Measurements from ENCODE around the gene ST7. TPM values are rescaled to one million over a fixed set of nuclear protein-coding genes. Genes with fewer than 3 reads are reported as not detected.

Gene ST7
- total RNA-seq, 4 donors from 2014 or later = 7.2 to 47.9 (median 19.1) TPM

DNA sequence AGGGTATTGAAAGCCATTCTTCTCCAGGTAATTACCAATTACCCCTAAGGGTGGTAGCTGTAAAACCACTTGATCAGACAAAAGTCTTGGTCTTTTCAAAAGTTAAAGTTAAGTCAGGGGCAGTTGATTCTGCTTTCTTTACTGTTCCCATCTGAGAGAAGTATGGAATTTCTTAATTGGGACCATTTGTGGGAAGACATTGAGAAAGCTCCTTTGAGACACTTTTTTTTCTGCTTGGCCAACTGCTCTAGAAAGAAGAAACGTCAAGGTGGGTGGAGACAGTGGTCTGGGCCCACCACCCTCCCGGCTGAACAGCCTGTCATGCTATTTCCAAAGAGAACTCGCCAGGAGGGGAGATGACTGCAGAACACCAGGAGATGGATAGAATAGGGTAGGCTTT lies 324.3 kb downstream of the ST7 start:
- no peak for DNase-seq
- in situ Hi-C loops (cut with MboI; ENCODE audit: low pct_ligation_motif_present in 1 of 4, low pct_unique_long_range_greater_than_20kb in 1 of 4, low sequenced_read_pairs in 3 of 4) = no loop called here
- Histone ChIP-seq H3K27ac (no peak overlapping the region), H3K4me3 (no peak overlapping the region), H3K36me3 (no peaks in the 10 kb centered on the region), H3K27me3 (peaks cover 5% of the 10 kb centered on the region), H3K4me1 (no peaks in the 10 kb centered on the region), H3K9me3 (no peaks in the 10 kb centered on the region)
- intact Hi-C loops (cut with DNase I; ENCODE audit: low total_unique reads) = no loop called here
- TF ChIP-seq, protein P1, sequence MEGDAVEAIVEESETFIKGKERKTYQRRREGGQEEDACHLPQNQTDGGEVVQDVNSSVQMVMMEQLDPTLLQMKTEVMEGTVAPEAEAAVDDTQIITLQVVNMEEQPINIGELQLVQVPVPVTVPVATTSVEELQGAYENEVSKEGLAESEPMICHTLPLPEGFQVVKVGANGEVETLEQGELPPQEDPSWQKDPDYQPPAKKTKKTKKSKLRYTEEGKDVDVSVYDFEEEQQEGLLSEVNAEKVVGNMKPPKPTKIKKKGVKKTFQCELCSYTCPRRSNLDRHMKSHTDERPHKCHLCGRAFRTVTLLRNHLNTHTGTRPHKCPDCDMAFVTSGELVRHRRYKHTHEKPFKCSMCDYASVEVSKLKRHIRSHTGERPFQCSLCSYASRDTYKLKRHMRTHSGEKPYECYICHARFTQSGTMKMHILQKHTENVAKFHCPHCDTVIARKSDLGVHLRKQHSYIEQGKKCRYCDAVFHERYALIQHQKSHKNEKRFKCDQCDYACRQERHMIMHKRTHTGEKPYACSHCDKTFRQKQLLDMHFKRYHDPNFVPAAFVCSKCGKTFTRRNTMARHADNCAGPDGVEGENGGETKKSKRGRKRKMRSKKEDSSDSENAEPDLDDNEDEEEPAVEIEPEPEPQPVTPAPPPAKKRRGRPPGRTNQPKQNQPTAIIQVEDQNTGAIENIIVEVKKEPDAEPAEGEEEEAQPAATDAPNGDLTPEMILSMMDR (IDR thresholded peaks at IDR 0.05) = no peak
- TF ChIP-seq POLR2AphosphoS5 (IDR thresholded peaks at IDR 0.05) = no peak
- no peak for TF ChIP-seq POLR2A (IDR thresholded peaks at IDR 0.05)
- no peak for TF ChIP-seq EP300 (IDR thresholded peaks at IDR 0.05; ENCODE audit: low read depth)
- WGBS, 2 donors (ENCODE audit: low coverage in 1 of 2) = 58 to 80% methylated on average over 2 to 3 of the region's 3 CpGs

DNA sequence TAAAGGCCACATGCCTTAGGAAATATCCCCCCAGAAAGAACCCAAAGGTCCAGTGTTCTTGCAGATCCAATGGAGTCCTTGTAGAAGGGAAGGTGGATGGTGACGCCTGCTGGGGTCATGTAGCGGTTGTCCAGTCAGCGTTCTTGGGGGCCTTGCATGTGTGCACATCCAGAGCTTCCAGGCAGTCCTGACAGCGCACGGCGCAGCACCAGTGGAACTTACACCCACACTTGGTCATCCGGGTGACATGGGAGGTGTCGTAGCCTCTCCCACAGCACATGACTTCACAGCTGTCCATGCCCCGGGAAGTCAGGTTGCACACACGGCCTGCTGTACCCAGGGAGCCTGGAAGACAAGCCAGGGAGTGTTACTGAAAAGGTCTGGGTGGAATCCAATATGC lies 324.7 kb downstream of the ST7 start:
- intact Hi-C loops (cut with DNase I; ENCODE audit: low total_unique reads) (no loop called here), in situ Hi-C loops (cut with MboI; ENCODE audit: low pct_ligation_motif_present in 1 of 4, low pct_unique_long_range_greater_than_20kb in 1 of 4, low sequenced_read_pairs in 3 of 4) (no loop called here)
- H3K36me3 ChIP-seq = no peaks in the 10 kb centered on the region
- no peak overlapping the region for H3K27ac ChIP-seq
- no peak for DNase-seq
- no peak overlapping the region for H3K4me3 ChIP-seq
- H3K4me1 ChIP-seq = no peaks in the 10 kb centered on the region
- TF ChIP-seq, protein P1 (IDR thresholded peaks at IDR 0.05) = no peak
- 80 to 90% methylated on average over 1 to 10 of the region's 10 CpGs for WGBS, 2 donors (ENCODE audit: low coverage in 1 of 2)
- H3K9me3 ChIP-seq = no peaks in the 10 kb centered on the region
- H3K27me3 ChIP-seq = peaks cover 5% of the 10 kb centered on the region

DNA sequence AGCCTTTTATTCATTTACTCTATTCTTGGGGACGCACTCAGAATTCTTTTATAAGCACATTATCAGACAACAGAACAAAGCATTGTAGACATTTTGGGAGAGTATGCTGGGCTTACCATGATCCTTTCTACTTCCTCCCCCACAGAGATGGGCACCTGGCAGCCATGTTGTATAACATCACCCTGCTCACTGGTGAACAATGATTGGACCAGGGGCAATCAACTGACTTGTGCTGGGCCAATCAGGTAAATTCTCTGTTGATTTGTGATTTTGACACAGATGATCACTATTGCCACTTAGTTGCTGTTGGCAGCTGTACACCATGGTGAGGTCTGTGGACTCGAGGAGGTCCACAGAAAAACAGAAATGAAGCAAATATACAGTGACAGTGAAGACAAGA lies 325.9 kb downstream of the ST7 start:
- H3K9me3 ChIP-seq = no peaks in the 10 kb centered on the region
- in situ Hi-C loops (cut with MboI; ENCODE audit: low pct_ligation_motif_present in 1 of 4, low pct_unique_long_range_greater_than_20kb in 1 of 4, low sequenced_read_pairs in 3 of 4) (no loop called here), intact Hi-C loops (cut with DNase I; ENCODE audit: low total_unique reads) (no loop called here)
- no peak for DNase-seq
- WGBS, 2 donors (ENCODE audit: low coverage in 1 of 2) = 80 to 88% methylated on average over 2 of the region's 2 CpGs
- H3K27ac ChIP-seq = no peak overlapping the region
- TF ChIP-seq POLR2AphosphoS5 (IDR thresholded peaks at IDR 0.05) (no peak), POLR2A (IDR thresholded peaks at IDR 0.05) (no peak), EP300 (IDR thresholded peaks at IDR 0.05; ENCODE audit: low read depth) (no peak)
- TF ChIP-seq, protein P1 (IDR thresholded peaks at IDR 0.05) = no peak
- H3K27me3 ChIP-seq = peaks cover 5% of the 10 kb centered on the region
- H3K4me3 ChIP-seq = no peak overlapping the region
- H3K36me3 ChIP-seq = no peaks in the 10 kb centered on the region
- no peaks in the 10 kb centered on the region for H3K4me1 ChIP-seq

Small RNA genes within 50 kb of the gene (small RNA-seq; reads per million reads assigned to genes)
- gene AC002542.1 (0 reads per million in 4 donors), gene MTCYBP6 (0 reads per million in 4 donors), gene RF00019 (0 reads per million in 4 donors), gene RF02179 (0 reads per million in 4 donors), gene RF02180 (0 reads per million in 4 donors), gene RF02181 (0 reads per million in 4 donors), gene RF02183 (0 reads per million in 4 donors), gene RF02184 (0 reads per million in 4 donors), gene RF02185 (0 reads per million in 4 donors), gene RF02188 (0 reads per million in 4 donors), gene RNA5SP239 (0 reads per million in 4 donors)

Other genes with a start within 250 kb of the ST7 start
- gene CAPZA2, start 90.9 kb upstream of the ST7 start, total RNA-seq = 100 to 1,000 TPM in 1 of 4 donors, 10 to 100 TPM in 3; 74.4 to 133 (median 88.5) TPM

Measured in transverse colon (tissue), 4 donors.